HG03457 (cell line): ENCODE results near the gene AK6.
"Not testable (repeated sequence)": the region's sequence is repeated elsewhere in the genome, so short reads cannot be mapped to it uniquely, and the experiment has no call there.

Experiments
- ATAC-seq: cut with Tn5 transposase; IDR thresholded peaks from one replicate; pipeline ENCODE4 v1.9.1; 2021; ENCODE audit warnings: moderate number of reproducible peaks; ENCODE audit not compliant: unreplicated experiment

The AK6 gene

DNA sequence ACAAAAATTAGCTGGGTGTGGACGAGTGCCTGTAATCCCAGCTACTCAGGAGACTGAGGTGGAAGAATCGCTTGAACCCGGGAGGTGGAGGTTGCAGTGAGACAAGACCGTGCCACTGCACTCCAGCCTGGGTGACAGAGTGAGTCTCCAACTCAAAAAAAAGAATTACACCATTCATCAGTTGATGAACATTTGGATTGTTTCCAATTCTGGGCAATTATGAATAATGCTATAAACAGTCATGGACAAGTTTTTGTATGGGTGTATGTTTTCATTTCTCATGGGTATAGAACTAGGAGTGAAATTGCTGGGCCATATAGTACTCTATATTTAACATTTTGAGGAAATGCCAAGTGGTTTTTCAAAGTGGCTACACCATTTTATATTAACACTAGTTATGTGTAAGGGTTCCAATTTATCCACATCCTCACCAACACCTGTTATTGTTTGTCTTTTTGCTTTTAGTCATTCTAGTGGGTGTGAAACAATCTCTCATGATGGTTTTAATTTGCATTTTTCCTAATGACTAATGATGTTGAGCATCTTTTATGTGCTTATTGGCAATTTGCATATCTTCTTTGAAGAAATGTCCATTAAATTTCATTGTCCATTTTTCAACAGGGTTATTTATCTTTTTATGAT lies 27.7 kb downstream of the AK6 start:
- no peak for ATAC-seq

DNA sequence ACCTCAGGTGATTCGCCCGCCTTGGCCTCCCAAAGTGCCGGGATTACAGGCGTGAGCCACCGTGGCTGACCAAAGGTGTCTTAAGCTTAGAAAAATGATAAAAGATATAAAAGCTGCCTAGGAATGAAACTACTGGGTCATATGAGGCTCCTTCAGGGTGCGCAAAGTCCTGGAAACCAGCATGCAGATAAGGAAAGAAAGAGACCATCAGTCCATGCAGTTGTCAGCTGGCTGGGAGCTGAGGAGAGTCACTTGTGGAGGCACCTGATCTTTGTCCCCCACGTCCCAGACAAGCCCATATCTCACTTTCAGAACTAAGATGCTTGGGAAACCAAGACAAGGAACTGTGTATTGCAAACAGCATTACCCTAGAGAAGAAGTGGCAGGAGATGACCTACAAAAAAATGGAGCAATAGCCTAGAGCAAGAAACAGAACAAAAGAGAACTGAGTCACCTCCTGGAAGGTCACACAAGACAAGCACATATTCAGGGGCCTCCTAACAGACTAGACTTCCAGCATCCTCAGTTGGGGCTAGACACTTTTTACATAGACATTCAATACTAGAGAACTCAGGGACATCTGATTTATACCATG lies 33.9 kb downstream of the AK6 start:
- ATAC-seq = no peak

DNA sequence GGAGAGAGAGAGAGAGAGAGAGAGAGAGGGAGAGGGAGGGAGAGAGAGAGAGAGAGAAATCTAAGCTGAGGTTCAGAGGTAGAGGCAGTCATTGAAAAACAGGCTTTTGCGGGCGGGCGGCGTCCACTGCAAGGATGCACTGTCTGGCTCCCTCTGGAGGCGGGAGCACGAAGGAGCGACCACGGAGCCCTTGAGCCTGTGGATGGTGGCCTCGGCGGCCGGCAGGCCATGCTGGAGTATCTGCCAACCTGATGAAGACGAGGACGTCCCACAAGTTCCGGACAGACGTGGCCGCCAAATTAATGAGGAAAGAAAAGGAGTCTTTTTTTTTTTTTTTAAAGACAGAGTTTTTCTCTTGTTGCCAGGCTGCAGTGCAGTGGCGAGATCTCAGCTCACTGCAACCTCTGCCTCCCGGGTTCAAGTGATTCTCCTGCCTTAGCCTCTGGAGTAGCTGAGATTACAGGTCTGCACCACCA lies 34.5 kb downstream of the AK6 start:
- peak; percentile 48 for ATAC-seq

DNA sequence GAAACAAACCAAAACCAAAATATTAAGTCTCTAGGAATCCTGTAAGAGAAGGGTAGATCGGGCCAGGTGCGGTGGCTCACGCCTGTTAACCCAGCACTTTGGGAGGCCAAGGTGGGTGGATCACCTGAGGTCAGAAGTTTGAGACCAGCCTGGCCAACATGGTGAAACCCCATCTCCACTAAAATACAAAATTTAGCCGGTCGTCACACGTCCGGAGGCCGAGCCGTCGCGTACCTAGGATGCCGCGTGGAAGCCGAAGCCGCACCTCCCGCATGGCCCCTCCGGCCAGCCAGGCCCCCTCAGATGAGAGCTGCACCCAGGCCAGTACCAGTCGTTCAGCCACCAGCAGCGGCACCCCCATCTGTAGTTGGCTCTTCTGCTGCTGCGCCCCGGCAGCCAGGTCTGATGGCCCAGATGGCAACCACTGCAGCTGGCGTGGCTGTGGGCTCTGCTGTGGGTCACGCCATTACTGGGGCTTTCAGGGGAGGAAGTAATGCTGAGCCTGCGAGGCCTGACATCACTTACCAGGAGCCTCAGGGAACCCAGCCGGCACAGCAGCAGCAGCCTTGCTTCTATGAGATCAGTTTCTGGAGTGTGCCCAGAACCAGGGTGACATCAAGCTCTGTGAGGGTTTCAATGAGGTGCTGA lies 35.5 kb downstream of the AK6 start:
- ATAC-seq = not testable (repeated sequence)

GRCh38 chr5:69331528-69332445 lies 37.5 kb downstream of the AK6 start:
- ATAC-seq = no peak

DNA sequence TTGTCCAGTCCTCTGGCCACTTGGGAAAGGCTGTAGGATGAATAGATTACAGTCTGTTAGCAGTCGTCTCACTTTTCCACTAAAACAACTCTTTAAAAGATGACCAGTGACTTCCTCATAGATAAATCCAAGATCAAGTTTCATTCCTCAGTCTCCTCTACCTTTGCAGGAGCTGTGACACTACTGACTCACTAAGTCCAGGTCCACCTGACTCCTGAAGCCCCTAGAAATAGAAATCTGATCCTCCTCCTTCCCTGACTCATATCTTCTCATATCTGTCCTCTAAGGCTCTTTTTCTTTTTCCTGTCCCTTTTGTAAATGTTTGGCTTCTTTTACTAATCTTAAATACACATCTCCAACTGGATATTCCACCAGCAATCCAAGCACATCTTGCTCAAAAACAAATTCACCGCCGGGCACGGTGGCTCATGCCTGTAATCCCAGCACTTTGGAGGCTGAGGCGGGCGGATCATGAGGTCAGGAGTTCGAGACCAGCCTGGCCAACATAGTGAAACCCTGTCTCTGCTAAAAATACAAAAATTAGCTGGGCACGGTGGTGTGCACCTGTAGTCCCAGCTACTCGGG lies 39.3 kb downstream of the AK6 start:
- no peak for ATAC-seq

GRCh38 chr5:69326365-69326764 lies 43.0 kb downstream of the AK6 start:
- no peak for ATAC-seq

DNA sequence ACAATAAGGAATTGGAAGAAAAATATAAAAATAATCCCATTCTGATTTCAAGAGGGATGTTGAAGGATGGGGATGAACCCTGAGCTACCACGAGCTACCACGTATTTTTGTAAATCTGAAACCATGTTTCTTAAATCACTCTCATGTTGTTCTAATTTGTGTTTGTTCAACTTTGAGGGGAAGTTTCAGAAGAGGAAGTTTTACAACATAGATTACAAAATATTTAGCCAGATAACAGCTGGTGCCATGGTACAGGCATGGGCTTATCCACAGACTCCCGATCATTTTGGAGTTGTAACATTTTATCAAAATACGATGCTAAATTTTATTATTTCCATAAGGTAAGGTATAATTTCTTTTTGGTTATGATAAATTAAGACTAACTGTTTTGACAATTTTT lies 51.9 kb downstream of the AK6 start:
- no peak for ATAC-seq

DNA sequence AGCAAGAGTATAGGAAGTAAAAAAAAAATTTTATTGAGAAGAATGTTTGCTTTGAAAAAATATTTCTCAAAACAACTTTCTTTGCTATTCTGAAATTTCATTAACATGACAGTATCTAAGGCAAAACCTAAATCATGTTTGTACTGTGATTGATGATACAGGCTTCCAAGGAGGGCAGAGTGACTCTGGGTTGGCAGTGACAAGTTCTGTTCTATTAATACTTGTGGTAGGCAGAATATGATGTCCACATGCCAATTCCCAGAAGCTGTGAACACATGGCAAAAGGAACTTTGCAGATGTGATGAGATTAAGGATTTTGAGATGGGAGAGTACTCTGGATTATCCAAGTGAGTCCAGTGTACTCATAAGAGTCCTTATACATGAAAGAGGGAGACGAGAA lies 53.3 kb downstream of the AK6 start:
- no peak for ATAC-seq

GRCh38 chr5:69313428-69313827 lies 55.9 kb downstream of the AK6 start:
- ATAC-seq = no peak

DNA sequence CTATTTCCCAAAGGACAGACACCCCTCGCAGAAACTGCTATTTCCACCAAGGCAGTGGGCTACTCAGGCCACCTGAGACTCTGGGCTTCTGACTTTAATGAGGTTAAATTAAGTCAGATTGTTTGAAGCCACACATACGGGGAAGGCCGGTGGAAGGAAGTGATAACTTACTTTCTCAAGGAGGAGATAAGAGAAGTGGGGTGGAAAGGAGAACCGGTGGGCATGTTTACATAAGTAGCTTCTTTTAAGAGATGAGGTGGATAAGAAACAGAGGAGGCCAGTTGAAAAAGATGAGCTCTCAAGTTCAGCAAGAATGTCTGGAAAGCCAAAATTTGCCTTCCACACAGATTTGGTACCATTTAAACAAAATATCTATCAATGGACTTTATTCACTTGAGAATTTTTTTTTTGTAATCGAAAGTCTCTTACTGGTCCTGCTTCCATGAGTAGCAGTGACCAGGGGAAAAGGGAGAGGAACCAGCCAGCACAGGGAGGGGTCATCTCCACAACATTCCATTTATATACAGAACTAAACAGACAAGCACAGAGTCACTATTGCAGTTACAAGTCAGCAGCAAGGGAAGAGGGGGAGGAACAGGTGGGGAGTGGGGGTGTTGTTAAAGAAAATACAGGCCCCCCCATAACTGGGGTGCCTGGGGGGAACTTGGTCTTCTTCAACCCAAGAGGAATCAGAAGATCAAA lies 56.7 kb downstream of the AK6 start:
- no peak for ATAC-seq

DNA sequence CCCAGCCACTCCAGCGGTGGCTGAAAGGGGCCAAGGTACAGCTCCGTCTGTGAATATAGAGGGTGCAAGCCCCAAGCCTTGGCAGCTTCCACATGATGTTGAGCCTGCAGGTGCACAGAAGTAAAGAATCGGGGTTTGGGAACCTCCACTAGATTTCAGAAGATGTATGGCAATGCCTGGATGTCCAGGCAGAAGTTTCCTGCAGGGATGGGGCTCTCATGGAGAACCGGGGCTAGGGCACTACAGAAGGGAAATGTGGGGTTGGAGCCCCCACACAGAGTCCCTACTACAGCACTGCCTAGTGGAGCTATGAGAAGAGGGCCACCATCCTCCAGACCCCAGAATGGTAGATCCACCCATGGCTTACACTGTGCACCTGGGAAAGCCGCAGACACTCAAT lies 59.9 kb downstream of the AK6 start:
- ATAC-seq = no peak

DNA sequence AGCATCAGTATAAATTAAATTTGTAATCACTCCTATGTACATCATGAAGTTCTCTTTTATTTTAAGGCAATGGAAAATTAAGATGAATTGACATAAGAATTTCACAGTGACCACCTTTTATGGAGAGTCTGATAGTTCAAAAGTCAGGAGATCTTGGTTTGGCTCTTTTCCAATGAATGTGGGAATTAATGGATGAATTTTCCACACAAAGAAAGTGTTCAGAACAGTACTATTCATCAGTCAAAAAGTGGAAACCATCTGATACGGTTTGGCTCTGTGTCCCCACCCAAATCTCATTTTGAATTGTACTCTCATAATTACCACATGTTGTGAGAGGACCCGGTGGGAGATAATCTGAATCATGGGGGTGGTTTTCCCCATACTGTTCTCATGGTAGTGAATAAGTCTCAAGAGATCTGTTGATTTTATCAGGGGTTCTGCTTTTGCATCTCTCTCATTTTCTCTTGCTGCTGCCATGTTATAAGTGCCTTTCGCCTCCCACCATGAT lies 61.2 kb downstream of the AK6 start:
- no peak for ATAC-seq

DNA sequence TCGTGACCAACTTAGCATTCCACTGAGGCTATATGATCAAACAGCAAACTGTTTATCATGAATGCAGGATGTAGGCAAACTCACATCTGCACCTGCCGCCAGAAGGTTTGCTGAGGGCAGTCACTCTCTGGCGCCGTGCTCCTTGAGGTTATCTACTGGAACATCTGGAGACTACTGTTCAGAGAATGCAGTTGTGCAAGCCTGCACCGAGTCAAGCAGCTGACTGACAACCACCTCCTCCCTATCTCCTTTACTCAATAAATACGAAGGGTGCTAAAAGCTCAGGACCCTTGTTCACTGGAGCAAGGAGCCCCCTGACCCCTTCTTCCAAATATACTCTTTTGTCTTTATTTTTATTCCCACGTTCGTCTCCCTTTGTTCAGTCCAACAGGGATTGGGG lies 63.8 kb downstream of the AK6 start:
- ATAC-seq = no peak
